ENCODE data around the gene PPM1F. TPM values are rescaled to one million over a fixed set of nuclear protein-coding genes. Genes with fewer than 3 reads are reported as not detected.

Gene PPM1F
- total RNA-seq, 2 donors from 2014 or later: 37.0 to 45.9 TPM

DNA sequence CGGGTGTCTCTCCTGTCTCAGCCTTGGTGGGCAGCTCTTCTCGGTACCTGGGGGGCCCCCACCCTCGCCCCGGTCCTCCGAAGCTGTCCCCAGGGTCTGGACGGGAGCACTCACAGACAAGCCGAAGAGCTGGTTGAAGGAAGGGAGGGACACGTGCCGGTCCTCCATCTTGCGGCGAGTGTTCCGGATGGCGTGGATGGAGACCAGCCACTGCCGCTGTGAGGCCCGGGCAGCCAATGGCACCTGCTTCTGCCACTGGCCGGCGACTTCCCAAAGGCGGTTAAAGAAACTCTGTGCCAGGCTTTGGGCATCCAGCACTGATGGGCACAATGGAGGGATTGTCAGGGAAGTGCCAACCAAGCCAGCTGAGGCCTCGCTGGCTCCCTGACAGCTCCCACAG lies 18.7 kb downstream of the PPM1F start:
- Histone ChIP-seq H3K4me3 (no peak overlapping the region), H3K36me3 (peaks cover 43% of the 10 kb centered on the region), H3K27ac (no peak overlapping the region), H3K27me3 (replicated peaks; ENCODE audit: insufficient read depth) (no peaks in the 10 kb centered on the region), H3K4me1 (ENCODE audit: control insufficient read depth in 1 of 2, low read depth in 2 of 2) (peaks cover 12 to 26% of the 10 kb centered on the region in 2 donors), H3K9me3 (no peaks in the 10 kb centered on the region)
- TF ChIP-seq, protein P1, sequence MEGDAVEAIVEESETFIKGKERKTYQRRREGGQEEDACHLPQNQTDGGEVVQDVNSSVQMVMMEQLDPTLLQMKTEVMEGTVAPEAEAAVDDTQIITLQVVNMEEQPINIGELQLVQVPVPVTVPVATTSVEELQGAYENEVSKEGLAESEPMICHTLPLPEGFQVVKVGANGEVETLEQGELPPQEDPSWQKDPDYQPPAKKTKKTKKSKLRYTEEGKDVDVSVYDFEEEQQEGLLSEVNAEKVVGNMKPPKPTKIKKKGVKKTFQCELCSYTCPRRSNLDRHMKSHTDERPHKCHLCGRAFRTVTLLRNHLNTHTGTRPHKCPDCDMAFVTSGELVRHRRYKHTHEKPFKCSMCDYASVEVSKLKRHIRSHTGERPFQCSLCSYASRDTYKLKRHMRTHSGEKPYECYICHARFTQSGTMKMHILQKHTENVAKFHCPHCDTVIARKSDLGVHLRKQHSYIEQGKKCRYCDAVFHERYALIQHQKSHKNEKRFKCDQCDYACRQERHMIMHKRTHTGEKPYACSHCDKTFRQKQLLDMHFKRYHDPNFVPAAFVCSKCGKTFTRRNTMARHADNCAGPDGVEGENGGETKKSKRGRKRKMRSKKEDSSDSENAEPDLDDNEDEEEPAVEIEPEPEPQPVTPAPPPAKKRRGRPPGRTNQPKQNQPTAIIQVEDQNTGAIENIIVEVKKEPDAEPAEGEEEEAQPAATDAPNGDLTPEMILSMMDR (IDR thresholded peaks at IDR 0.05): no peak
- no peak for DNase-seq (ENCODE audit: low spot score)
- ATAC-seq (ENCODE audit: insufficient number of reproducible peaks, low FRiP score, low read depth): no peak

DNA sequence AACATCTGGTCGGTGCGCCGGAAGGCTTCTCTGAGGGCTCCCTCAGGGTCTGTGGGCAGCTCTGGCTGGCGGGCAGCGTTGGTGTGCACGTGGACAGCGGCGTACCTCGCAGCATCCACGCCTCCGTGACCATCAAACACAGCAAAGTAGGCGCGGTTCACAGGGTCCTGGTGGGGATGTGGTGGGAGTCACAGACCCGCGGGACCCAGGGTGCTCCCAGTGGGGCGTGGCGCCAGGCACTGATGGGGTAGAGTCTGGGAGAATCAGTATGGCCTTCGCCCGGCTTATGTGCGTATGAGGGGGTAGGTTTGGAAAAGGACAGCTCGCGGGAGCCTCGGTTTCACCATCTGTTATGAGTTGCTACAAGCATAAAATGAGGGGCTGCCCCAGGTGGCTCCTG lies 19.2 kb downstream of the PPM1F start:
- Histone ChIP-seq H3K36me3 (peaks cover 48% of the 10 kb centered on the region), H3K4me3 (no peak overlapping the region), H3K27ac (no peak overlapping the region), H3K4me1 (ENCODE audit: control insufficient read depth in 1 of 2, low read depth in 2 of 2) (peaks cover 12 to 21% of the 10 kb centered on the region in 2 donors), H3K27me3 (replicated peaks; ENCODE audit: insufficient read depth) (no peaks in the 10 kb centered on the region), H3K9me3 (no peaks in the 10 kb centered on the region)
- TF ChIP-seq, protein P1 (IDR thresholded peaks at IDR 0.05): no peak
- ATAC-seq (ENCODE audit: insufficient number of reproducible peaks, low FRiP score, low read depth): no peak
- no peak for DNase-seq (ENCODE audit: low spot score)

DNA sequence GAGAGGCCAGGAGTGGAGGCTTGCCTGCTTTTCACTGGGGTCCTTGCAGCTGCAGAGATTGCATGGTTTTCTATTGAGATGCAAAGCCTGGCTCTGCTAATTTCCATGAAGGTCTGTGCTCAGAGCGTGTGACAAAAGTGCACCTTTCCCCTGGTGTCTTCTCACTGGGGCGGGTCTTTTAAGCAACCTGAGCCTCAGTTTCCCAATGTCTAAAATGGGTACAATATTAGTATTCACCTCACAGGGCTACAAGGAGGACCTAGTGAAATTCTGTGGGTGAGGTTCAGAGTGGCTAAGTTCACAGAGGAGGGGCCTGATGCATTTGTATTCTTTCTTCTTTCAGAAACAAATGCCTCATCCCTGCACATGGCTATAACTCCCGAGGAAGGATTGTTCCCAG lies 20.3 kb downstream of the PPM1F start:
- H3K9me3 ChIP-seq: no peaks in the 10 kb centered on the region
- TF ChIP-seq, protein P1 (IDR thresholded peaks at IDR 0.05): no peak
- no peak overlapping the region for H3K27ac ChIP-seq
- ATAC-seq (ENCODE audit: insufficient number of reproducible peaks, low FRiP score, low read depth): no peak
- H3K36me3 ChIP-seq: peaks cover 50% of the 10 kb centered on the region
- DNase-seq (ENCODE audit: low spot score): no peak
- H3K4me1 ChIP-seq (ENCODE audit: control insufficient read depth in 1 of 2, low read depth in 2 of 2): peaks cover 9 to 15% of the 10 kb centered on the region in 2 donors
- H3K27me3 ChIP-seq (replicated peaks; ENCODE audit: insufficient read depth): no peaks in the 10 kb centered on the region
- H3K4me3 ChIP-seq: no peak overlapping the region

DNA sequence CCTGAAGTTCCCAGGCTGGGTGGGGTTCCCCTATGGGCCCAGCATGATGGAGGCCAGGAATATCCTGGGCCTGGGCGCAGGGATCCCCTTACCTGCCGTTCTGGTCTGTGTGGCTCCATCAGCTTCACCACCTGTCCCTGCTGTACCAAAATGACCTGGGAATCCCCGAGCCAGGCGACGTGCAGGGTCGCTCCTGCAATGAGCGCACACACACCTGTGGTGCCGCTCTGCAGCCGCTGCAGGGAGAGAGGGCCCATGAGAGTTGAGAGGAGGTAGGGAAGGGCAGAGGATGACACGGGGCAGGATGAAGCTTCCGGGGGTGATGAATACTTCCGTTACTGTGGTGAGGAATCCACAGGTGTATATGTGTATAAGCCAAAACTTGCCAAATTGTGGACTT lies 21.6 kb downstream of the PPM1F start:
- peaks cover 0 to 2% of the 10 kb centered on the region in 2 donors for H3K4me1 ChIP-seq (ENCODE audit: control insufficient read depth in 1 of 2, low read depth in 2 of 2)
- no peak overlapping the region for H3K4me3 ChIP-seq
- no peak for DNase-seq (ENCODE audit: low spot score)
- TF ChIP-seq, protein P1 (IDR thresholded peaks at IDR 0.05): no peak
- no peak for ATAC-seq (ENCODE audit: insufficient number of reproducible peaks, low FRiP score, low read depth)
- H3K27ac ChIP-seq: no peak overlapping the region
- H3K27me3 ChIP-seq (replicated peaks; ENCODE audit: insufficient read depth): no peaks in the 10 kb centered on the region
- H3K9me3 ChIP-seq: no peaks in the 10 kb centered on the region
- H3K36me3 ChIP-seq: peaks cover 50% of the 10 kb centered on the region

DNA sequence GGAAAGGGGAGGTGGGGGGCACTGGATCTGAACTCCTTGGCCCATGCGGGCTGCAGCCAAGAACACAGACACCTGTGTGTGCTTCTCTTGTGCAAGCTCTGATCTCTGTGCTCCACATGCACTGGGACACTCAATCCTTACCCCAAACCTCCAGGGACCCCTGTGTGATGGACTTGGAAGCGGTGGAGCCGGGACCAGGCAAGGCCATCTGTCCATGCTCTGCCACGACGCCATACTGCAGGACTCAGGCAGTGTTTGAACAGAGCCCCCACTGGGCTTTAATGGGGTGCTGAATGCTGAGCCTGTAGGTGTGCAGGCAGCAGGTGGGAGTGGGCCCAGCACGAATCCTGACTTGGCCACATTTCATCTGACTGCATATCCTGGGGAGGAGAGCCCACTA lies 23.4 kb downstream of the PPM1F start:
- Histone ChIP-seq H3K27ac (no peak overlapping the region), H3K4me3 (no peak overlapping the region), H3K36me3 (peaks cover 56% of the 10 kb centered on the region), H3K27me3 (replicated peaks; ENCODE audit: insufficient read depth) (no peaks in the 10 kb centered on the region), H3K4me1 (ENCODE audit: control insufficient read depth in 1 of 2, low read depth in 2 of 2) (no peaks in the 10 kb centered on the region), H3K9me3 (no peaks in the 10 kb centered on the region)
- ATAC-seq (ENCODE audit: insufficient number of reproducible peaks, low FRiP score, low read depth) (no peak), DNase-seq (ENCODE audit: low spot score) (no peak)
- TF ChIP-seq, protein P1 (IDR thresholded peaks at IDR 0.05): no peak
